H1 (cell line): Measurements from ENCODE around the gene MS4A6A. TPM values are rescaled to one million over a fixed set of nuclear protein-coding genes. Genes with fewer than 3 reads are reported as not detected.

Experiments
- CTCF ChIA-PET: fragments of 300-600 bp; sonication (Branson Sonifier 250); formaldehyde crosslinking; loops from one replicate; lab custom pipeline; 2021; ENCODE audit not compliant: partially characterized antibody; lab: Charles Lee
- POLR2A ChIA-PET: fragments of 300-600 bp; sonication (Branson Sonifier 250); formaldehyde crosslinking; loops from one replicate; lab custom pipeline; 2021; ENCODE audit warnings: inconsistent platforms; ENCODE audit not compliant: partially characterized antibody; lab: Charles Lee
- DNase-seq, 2 experiments: peaks; one replicate each; pipeline versions ENCODE4 v3.0.0 to v3.0.0-alpha.2; 2010 to 2022; ENCODE audit warnings: low spot score in 2 of 2, low read depth in 1 of 2, mixed read lengths in 1 of 2
- FAIRE-seq: peaks from 2 replicates; lab custom pipeline; 2011; peaks lifted over from hg19 to GRCh38; lab: Jason Lieb, UNC
- H2AFZ ChIP-seq: 2 replicates; pipeline ENCODE4 v1.8.1; 2012; ENCODE audit warnings: low read length, inconsistent platforms
- H2AK5ac ChIP-seq: 2 replicates; pipeline ENCODE4 v1.6.1; 2013; ENCODE audit warnings: low read depth, low read length
- H2BK120ac ChIP-seq: replicated peaks from 2 replicates; pipeline ENCODE3; 2013; ENCODE audit warnings: low read depth, low read length, inconsistent platforms
- H2BK12ac ChIP-seq: 2 replicates; pipeline ENCODE4 v1.6.1; 2013; ENCODE audit warnings: low read depth, low read length
- H2BK15ac ChIP-seq: 2 replicates; pipeline ENCODE4 v1.6.1; 2013; ENCODE audit warnings: low read length
- H2BK20ac ChIP-seq: 2 replicates; pipeline ENCODE4 v1.6.1; 2013; ENCODE audit warnings: low read length
- H2BK5ac ChIP-seq: 2 replicates; pipeline ENCODE4 v1.6.1; 2013; ENCODE audit warnings: low read depth, low read length
- H3K14ac ChIP-seq: 2 replicates; pipeline ENCODE4 v1.6.1; 2013; ENCODE audit warnings: inconsistent platforms; ENCODE audit not compliant: insufficient read length
- H3K18ac ChIP-seq: 2 replicates; pipeline ENCODE4 v1.6.1; 2013; ENCODE audit warnings: low read length; ENCODE audit errors: extremely low read depth
- H3K23ac ChIP-seq: 2 replicates; pipeline ENCODE4 v1.6.1; 2013; ENCODE audit warnings: inconsistent platforms; ENCODE audit not compliant: insufficient read length
- H3K23me2 ChIP-seq: 2 replicates; pipeline ENCODE4 v1.6.1; 2013; ENCODE audit warnings: low read depth, low read length
- H3K27ac ChIP-seq: 2 replicates; pipeline ENCODE4 v1.6.1; 2011; ENCODE audit warnings: low read depth, low read length, inconsistent platforms
- H3K27me3 ChIP-seq, 4 experiments: replicated peaks in 1 of 4; 1 replicate in 1 of 4; 2 replicates in 3 of 4; pipeline versions ENCODE4 v1.6.1 to v1.8.1; 2011 to 2013; ENCODE audit warnings: low read length in 3 of 4, mild to moderate bottlenecking in 3 of 4, inconsistent platforms in 2 of 4, mixed read lengths in 2 of 4, moderate library complexity in 1 of 4; ENCODE audit not compliant: control insufficient read depth in 3 of 4, insufficient read depth in 3 of 4; ENCODE audit errors: extremely low read depth in 1 of 4
- H3K36me3 ChIP-seq, 4 experiments: 2 replicates each; pipeline versions ENCODE4 v1.6.1 to v1.8.1; 2011 to 2013; ENCODE audit warnings: mild to moderate bottlenecking in 4 of 4, low read length in 3 of 4, moderate library complexity in 2 of 4, control low read depth in 1 of 4, inconsistent platforms in 1 of 4; ENCODE audit not compliant: insufficient read depth in 4 of 4, control insufficient read depth in 2 of 4
- H3K4ac ChIP-seq: replicated peaks from 2 replicates; pipeline ENCODE3; 2013; ENCODE audit warnings: low read length, low read depth, mixed read lengths, inconsistent platforms; ENCODE audit not compliant: insufficient read length
- H3K4me1 ChIP-seq, 4 experiments: replicated peaks in 1 of 4; 1 replicate in 1 of 4; 2 replicates in 3 of 4; pipeline versions ENCODE4 v1.6.1 to v1.8.1; 2011 to 2013; ENCODE audit warnings: low read length in 3 of 4, inconsistent platforms in 2 of 4, mixed read lengths in 1 of 4; ENCODE audit not compliant: insufficient read depth in 4 of 4, control insufficient read depth in 3 of 4
- H3K4me2 ChIP-seq, 2 experiments: 2 replicates each; pipeline versions ENCODE4 v1.6.1 to v1.8.1; 2011 to 2013; ENCODE audit warnings: low read depth in 2 of 2, low read length in 2 of 2, control low read depth in 1 of 2, inconsistent platforms in 1 of 2, mild to moderate bottlenecking in 1 of 2; ENCODE audit not compliant: insufficient read depth in 1 of 2
- H3K4me3 ChIP-seq, 4 experiments: fragments of 200-600, 300-600 bp in 1 of 4; sonication (generic), shearing (Covaris generic), sonication (Bioruptor Twin) in 1 of 4; 2 replicates each; pipeline versions ENCODE4 v1.5.1 to v1.8.1; 2011 to 2016; ENCODE audit warnings: low read length in 4 of 4, low read depth in 3 of 4, control low read depth in 2 of 4, inconsistent platforms in 2 of 4, mild to moderate bottlenecking in 2 of 4, mixed read lengths in 1 of 4, moderate library complexity in 1 of 4; ENCODE audit not compliant: insufficient read depth in 2 of 4; ENCODE audit errors: extremely low read depth in 1 of 4
- H3K56ac ChIP-seq: replicated peaks from 2 replicates; pipeline ENCODE3; 2013; ENCODE audit warnings: low read depth, mild to moderate bottlenecking, mixed read lengths, low read length, inconsistent platforms; ENCODE audit not compliant: insufficient read length
- H3K79me1 ChIP-seq: 2 replicates; pipeline ENCODE4 v1.6.1; 2013; ENCODE audit warnings: low read depth, low read length, control low read depth
- H3K79me2 ChIP-seq, 2 experiments: 2 replicates each; pipeline versions ENCODE4 v1.6.1 to v1.8.1; 2012 to 2013; ENCODE audit warnings: low read length in 2 of 2, mild to moderate bottlenecking in 2 of 2, inconsistent platforms in 1 of 2; ENCODE audit not compliant: insufficient read depth in 2 of 2, control insufficient read depth in 1 of 2
- H3K9ac ChIP-seq, 4 experiments: replicated peaks in 1 of 4; 1 replicate in 1 of 4; 2 replicates in 3 of 4; pipeline versions ENCODE4 v1.6.1 to v1.8.1; 2011 to 2013; ENCODE audit warnings: low read depth in 3 of 4, low read length in 3 of 4, control low read depth in 2 of 4, mild to moderate bottlenecking in 2 of 4, moderate library complexity in 2 of 4, inconsistent platforms in 1 of 4; ENCODE audit errors: extremely low read depth in 1 of 4
- H3K9me3 ChIP-seq, 2 experiments: 2 replicates each; pipeline versions ENCODE4 v1.6.1 to v1.8.1; 2012 to 2013; ENCODE audit warnings: mild to moderate bottlenecking in 2 of 2, moderate library complexity in 2 of 2, control low read depth in 1 of 2, inconsistent platforms in 1 of 2, low read depth in 1 of 2, low read length in 1 of 2, mixed read lengths in 1 of 2; ENCODE audit not compliant: insufficient read depth in 2 of 2
- H4K20me1 ChIP-seq, 2 experiments: replicated peaks in 1 of 2; 2 replicates each; pipeline versions ENCODE3 to v1.8.1; 2011 to 2013; ENCODE audit warnings: inconsistent platforms in 2 of 2, low read length in 2 of 2, mild to moderate bottlenecking in 1 of 2; ENCODE audit not compliant: insufficient read depth in 2 of 2, control insufficient read depth in 1 of 2
- H4K5ac ChIP-seq: 2 replicates; pipeline ENCODE4 v1.6.1; 2013; ENCODE audit warnings: low read length, low read depth, mixed read lengths, inconsistent platforms; ENCODE audit not compliant: insufficient read length
- H4K8ac ChIP-seq: 2 replicates; pipeline ENCODE4 v1.8.0; 2013; ENCODE audit warnings: mild to moderate bottlenecking, moderate library complexity, low read length, inconsistent platforms; ENCODE audit not compliant: insufficient read depth; ENCODE audit errors: extremely low read depth
- H4K91ac ChIP-seq: replicated peaks from 2 replicates; pipeline ENCODE3; 2013; ENCODE audit warnings: low read length, mixed read lengths, inconsistent platforms; ENCODE audit not compliant: insufficient read length
- EZH2 ChIP-seq: fragments of 200-600 bp; sonication (generic); IDR thresholded peaks from 2 replicates; pipeline ENCODE4 v1.7.1; 2012; ENCODE audit warnings: low read depth, mild to moderate bottlenecking, moderate library complexity, low read length, inconsistent platforms; ENCODE audit not compliant: severe bottlenecking
- WGBS, 2 experiments: shearing (Covaris generic) in 1 of 2; methylation state at CpG; one replicate each; pipeline versions ENCODE4 v1.1.6 to v1.1.7; 2013 to 2015; ENCODE audit warnings: low lambda C conversion rate in 2 of 2, mixed read lengths in 2 of 2, inconsistent platforms in 1 of 2, low coverage in 1 of 2, missing lambda C conversion rate in 1 of 2; ENCODE audit not compliant: insufficient replicate concordance in 2 of 2, insufficient coverage in 1 of 2, insufficient read length in 1 of 2; ENCODE audit errors: extremely low coverage in 1 of 2, missing lambda C conversion rate in 1 of 2; 5-methylcytosine and 5-hydroxymethylcytosine counted together
- polyA plus RNA-seq, 7 experiments: library from polyadenylated mRNA; depleted of rRNA in 3 of 7; stranded (reverse) in 5 of 7; unstranded in 2 of 7; fragments of >200 nt in 5 of 7; fragments of 200-250 nt in 2 of 7; gene quantifications; 1 replicate in 5 of 7; 2 replicates in 1 of 7; 4 replicates in 1 of 7; pipeline versions ENCODE4 v1.2.1 to v1.2.3, GENCODE V29; 2011 to 2013; ENCODE audit warnings: missing spikeins in 2 of 7, mixed read lengths in 2 of 7
- total RNA-seq: library from RNA; stranded (reverse); fragmentation: NEBNext Ultra II Directional; extraction: Animal tissue kit (Norgen Biotek cat#: 25700); gene quantifications from 2 replicates; pipeline ENCODE4 v1.2.1, GENCODE V29; 2021

Gene MS4A6A
- total and polyA plus RNA-seq, 2 of the 8 experiments (the other 6 are each of a cell fraction or from before 2014, with no cell fraction given) = not detected

DNA sequence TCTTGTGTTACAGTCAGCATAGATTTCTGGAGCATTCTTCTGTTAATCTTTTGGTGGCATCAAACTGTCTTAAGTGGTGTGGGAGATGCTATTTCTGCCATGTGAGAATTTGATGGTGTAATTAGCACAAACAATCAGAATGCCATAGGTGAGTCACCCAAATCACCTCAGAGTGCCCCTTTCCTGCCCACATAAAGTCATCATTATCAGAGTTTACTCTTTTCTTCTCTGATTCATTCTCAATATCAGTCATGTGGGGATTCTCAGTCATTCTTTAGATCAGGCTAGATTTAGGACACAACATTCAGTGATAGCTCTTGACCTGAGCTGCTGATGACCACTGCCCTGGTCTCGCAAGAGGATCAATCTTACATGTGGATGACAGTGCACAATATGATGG lies 23.7 kb upstream of the MS4A6A start:
- Histone ChIP-seq H2BK20ac (no peak overlapping the region), H3K4me3 (no peak overlapping the region), H3K56ac (no peak overlapping the region), H3K4ac (no peak overlapping the region), H3K9ac (no peak overlapping the region), H3K23ac (no peak overlapping the region), H3K23me2 (no peaks in the 10 kb centered on the region), H2BK5ac (no peak overlapping the region), H2BK12ac (no peak overlapping the region), H3K79me1 (no peaks in the 10 kb centered on the region), H2BK120ac (no peak overlapping the region), H3K14ac (no peak overlapping the region), H2AFZ (no peak overlapping the region), H2AK5ac (no peak overlapping the region), H4K20me1 (no peaks in the 10 kb centered on the region), H3K4me1 (peaks cover 0 to 3% (median 0%) of the 10 kb centered on the region in 4 experiments; a peak in 1 of 7 replicates), H4K5ac (no peak overlapping the region), H4K91ac (no peak overlapping the region), H3K27ac (no peak overlapping the region), H3K4me2 (no peak overlapping the region), H3K18ac (no peak overlapping the region), H2BK15ac (no peak overlapping the region), H3K79me2 (no peaks in the 10 kb centered on the region), H3K27me3 (no peaks in the 10 kb centered on the region), H3K36me3 (no peaks in the 10 kb centered on the region), H3K9me3 (peaks cover 5 to 6% of the 10 kb centered on the region in 2 experiments; a peak in 3 of 4 replicates), H4K8ac (no peak overlapping the region)
- no peak for TF ChIP-seq EZH2
- ChIA-PET CTCF (interaction anchor here (1.5 kb wide), 1 partner anchor 13 kb away, joined by 4 read pairs; no protein-coding TSS in a partner anchor), POLR2A (no interaction called here)
- WGBS, 2 experiments = 100% methylated on average over 1 of the region's 1 CpG; no CpG with 5 or more reads in 1 of the 2 experiments
- FAIRE-seq (no peak), DNase-seq (no peak)
